Left lobe of liver (tissue), 2 donors: ENCODE measurements around the gene PTP4A2. TPM values are rescaled to one million over a fixed set of nuclear protein-coding genes. Genes with fewer than 3 reads are reported as not detected.
A peak's percentile ranks its signal among the peaks of the same experiment; 100 is the strongest.

Experiments
- ATAC-seq: fragments of 200-7000 bp; cut with Tn5 transposase; one replicate; pipeline ENCODE4 v1.9.1; 2020; ENCODE audit warnings: mild to moderate bottlenecking, moderate library complexity
- DNase-seq: peaks from one replicate; pipeline ENCODE4 v3.0.0-alpha.2; 2020; ENCODE audit warnings: low spot score
- total RNA-seq: library from RNA; stranded (reverse); gene quantifications from one replicate; pipeline ENCODE4 v1.2.1, GENCODE V29; 2021
- donor health status: DM: no; HTN: no; CAD: no; lungs with moderate emphysema.
- donor health status: DM: no; HTN: yes; CAD: no.

Gene PTP4A2
- total RNA-seq: 66.7 TPM

DNA sequence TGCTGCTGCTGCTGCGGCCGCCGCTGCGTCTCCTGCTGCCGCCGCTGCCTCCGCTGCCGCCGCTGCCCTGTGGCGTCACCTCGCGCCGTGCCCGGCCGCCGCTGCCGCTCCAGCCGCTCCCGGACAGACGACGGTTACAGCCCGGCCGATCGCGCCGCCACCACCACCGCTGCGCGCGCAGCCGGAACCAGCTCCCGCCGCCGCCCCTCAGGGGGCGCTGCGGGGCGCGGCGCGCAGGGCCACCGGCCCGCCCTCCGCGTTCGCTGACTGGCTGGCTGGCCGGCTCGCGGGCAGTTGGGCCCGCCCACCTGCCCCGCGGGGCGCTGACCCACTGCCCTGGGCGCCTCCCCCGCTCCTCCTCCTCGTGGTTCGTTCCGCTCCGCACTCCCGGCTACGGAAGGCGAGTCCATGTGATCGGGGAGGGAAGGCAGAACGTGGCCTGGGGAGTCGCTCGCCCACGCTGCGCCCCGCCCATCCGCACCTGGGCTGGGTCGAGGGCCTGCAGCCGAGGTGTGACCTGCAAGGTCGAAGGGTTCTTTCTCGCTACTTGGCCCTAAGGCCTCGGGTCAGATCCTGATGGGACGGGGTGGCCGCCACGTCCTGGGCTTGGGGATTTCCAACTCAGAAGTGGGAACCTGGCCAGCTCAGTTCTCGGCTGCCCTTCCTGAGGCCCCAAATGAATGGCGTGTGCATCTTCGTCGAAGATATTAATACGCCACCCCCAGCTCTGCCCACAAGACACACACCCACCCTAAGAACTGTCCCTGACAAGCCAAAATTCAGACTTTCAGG, at the start of gene PTP4A2:
Gene PTP4A2 (minus strand): TSS at position 185 of the 792 bp plus-strand sequence. CDS start 19,303 bp downstream, outside the sequence.
- peak; percentile 86 for ATAC-seq
- peak; percentile 98 for DNase-seq

- ATAC-seq: no peak
- DNase-seq: no peak
Measured at GRCh38 chr1:31987135-31987619, 49.0 kb upstream of the PTP4A2 start.

DNA sequence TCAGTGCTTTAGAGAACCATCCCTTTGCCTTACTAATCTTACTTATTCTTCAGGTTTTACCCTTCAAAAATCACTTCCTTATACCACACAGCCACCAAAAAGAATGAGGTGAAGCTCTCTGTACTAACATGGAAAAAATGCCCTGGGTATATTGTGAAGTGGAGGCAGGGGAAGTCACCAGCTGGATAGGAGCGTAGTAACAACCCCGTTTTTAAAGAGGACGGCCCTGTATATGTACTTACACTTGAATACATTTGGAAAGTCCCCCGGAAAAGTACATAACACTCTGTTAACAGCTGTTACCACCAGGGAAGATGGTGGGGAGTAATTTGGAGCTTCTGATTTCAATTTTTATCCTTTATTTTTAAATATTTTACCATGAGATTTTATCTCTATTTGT, 47.3 kb upstream of the PTP4A2 start:
- no peak for DNase-seq
- ATAC-seq: no peak

DNA sequence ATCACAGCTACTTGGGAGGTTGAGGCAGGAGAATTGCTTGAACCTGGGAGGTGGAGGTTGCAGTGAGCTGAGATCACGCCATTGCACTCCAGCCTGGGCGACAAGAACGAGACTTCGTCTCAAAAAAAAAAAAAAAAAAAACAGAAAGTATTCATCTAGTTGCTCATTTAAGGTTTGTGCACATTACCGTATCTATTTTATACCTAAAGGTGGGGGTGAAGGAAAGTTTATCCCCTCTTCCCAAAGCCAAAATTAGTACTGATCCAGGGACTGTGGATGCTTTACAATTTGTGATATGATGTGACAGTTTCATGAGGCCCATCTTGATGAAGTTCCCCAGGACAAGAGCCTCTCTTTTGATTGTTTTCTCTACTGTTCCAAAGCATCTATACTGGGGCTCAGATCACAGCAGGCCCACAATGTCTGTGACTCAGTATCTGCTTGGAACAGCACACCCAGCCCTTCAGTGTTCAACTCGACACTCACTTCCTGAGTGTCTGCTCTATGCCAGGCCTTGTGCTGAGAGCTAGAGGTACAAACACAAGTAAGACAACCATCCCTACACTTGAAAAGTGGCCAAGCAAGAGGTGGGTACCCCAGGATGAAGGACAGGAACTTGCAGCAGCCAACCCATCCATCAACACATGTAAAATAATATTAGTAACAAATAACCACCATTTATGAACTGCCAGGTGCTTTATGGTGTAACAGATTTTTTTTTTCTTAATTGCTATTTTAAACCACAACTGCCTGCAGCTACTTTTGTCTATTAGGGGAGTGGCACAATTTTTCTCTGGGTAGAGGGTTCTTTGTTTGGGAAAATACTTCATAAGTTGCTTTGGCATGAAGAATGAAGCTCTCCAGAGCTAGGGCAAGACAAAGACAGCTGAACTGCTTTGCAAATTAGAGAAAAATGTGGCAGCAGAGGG, 46.5 kb upstream of the PTP4A2 start:
- ATAC-seq: no peak

GRCh38 chr1:31981972-31982371, 43.8 kb upstream of the PTP4A2 start:
- DNase-seq (no peak), ATAC-seq (no peak)

More for the DNA sequence above, 46.5 kb upstream of the PTP4A2 start:
- DNase-seq: no peak

- no peak for ATAC-seq
- no peak for DNase-seq
Measured at GRCh38 chr1:31981456-31981839, 43.3 kb upstream of the PTP4A2 start.

DNA sequence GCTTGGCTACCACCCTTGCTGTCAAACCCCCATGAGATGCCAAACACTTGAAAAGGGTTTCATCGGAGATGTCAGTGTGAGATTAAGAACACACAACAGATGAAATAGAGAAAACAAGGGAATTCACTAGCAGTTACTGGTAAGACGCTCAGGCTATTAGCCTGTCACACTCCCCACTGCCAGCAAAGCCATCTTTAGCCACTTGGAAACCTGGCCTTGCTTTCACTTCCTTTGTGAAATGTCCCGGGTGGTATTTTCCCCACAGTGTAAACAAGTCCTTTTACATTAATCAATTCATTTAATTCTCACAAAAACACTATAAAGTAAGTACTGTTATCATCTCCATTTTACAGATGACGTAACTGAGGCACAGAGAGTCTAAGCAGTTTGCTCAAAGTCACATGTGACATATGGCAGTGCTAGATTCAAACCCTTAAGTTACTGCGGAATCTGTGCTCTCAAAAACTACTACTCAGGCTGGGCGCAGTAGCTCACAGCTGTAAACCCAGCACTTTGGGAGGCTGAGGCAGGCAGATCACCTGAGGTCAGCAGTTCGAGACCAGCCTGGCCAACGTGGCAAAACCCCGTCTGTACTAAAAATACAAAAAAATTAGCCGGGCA, 42.8 kb upstream of the PTP4A2 start:
- ATAC-seq (no peak), DNase-seq (no peak)

DNA sequence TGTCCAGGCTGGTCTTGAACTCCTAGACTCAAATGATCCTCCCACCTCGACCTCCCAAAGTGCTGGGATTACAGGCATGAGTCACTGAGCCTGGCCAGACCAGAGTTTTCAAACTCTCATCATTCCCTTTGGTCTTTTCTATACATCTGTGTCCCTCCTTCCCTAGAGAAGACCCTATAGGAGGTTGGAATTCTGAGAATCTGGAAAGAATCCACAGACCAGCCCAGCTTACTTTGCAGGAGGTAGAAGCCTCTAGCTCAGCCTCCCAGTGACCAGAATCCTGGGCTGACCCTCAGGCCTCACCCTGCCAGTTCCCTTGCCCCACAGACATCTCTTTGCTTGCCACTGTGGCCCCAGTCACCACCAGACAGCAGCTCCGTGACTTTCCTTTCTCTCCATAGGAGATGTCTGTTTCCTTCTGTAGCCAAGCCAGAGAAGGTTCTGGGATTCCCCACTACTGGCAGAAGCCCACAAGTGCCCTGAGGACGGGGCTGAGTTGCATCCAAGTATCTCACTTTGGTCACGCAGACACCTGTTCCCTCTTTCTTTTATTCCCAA, 40.8 kb upstream of the PTP4A2 start:
- ATAC-seq (no peak), DNase-seq (no peak)

GRCh38 chr1:31977385-31978131, 39.4 kb upstream of the PTP4A2 start:
- no peak for DNase-seq

GRCh38 chr1:31976401-31976800, 38.2 kb upstream of the PTP4A2 start:
- no peak for DNase-seq
- ATAC-seq: no peak

More at GRCh38 chr1:31977385-31978131, 39.4 kb upstream of the PTP4A2 start:
- peak; percentile 49 for ATAC-seq

- DNase-seq (no peak), ATAC-seq (no peak)
Measured at GRCh38 chr1:31970873-31971272, 32.7 kb upstream of the PTP4A2 start.

GRCh38 chr1:31961536-31961935, 23.4 kb upstream of the PTP4A2 start:
- DNase-seq (no peak), ATAC-seq (no peak)

- peak; percentile 71 for ATAC-seq
- DNase-seq: peak; percentile 71
Measured at GRCh38 chr1:31959521-31960340, 21.6 kb upstream of the PTP4A2 start.

DNA sequence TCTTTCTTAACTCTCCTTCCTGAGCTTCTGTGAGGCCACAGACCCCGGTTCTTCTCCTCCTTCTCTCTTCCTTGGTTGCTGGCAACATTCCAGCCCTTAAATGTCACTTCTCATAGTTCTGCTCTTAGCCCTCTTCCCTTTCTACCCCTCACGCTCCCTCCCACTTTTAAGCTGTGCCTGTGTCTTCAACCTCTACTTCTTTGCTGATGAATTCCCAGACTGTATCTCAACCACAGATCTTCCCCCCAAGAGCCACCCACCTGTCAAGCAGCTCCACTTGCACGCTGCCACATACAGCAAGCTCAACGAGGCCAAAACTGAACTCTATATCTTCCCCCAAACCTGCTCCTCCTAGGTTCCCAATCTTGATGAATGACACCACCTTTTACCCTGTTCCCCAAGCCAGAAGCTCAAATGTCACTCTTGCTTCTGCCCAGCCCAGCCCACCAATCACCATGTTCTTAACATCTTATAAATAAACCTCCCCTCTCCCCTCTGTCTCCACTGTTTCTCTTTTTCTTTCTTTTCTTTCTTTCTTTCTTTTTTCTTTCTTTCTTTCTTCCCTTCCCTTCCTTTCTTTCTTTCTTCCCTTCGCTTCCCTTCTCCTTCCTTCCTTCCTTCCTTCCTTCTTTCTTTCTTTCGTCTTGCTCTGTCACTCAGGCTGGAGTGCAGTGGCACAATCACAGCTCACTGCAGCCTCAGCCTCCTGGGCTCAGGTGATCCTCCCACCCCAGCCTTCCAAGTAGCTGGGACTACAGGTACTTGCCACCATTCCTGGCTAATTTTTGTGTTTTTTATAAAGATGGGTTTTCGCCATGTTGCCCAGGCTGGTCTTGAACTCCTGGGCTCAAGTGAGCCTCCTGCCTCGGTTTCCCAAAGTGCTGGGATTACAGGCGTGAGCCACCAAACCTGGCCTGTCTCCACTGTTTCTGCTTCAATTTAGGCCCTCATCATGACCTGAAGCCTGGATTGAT, 19.8 kb upstream of the PTP4A2 start:
- no peak for DNase-seq
- ATAC-seq: no peak

GRCh38 chr1:31955917-31956736, 18.0 kb upstream of the PTP4A2 start:
- DNase-seq (no peak), ATAC-seq (peak; percentile 5)

DNA sequence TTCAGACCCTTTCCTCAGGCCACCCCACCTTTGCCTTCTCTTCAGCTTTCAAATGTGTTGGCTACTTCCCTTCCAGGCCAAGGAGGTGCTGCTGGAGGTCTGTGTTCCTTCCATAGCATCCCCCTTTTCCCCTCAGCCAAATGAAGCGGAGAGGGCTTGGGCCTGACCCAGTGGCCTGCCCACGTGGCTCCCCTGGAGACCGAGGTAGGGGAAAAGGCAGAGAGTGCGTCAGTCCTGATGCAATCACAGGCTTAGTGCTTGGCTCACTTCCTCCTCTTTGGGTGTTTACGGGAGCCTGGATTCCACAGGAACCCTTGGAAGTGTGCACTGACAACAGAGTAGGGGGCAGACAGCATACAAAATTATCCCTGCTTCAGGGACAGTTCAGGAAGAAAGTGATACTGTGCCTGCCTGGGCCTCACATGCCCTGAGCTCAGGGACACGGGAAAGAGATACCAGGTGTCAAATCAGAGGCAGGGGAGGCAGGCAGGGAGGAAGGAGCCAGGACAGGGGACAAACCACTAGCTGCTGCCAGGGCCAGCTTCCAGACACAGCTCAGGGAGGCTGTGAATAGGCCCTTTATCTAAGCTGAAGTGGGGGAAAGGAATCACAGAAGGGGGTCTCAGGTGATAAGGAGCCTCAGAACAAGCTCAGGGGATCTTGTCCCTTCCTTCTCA, 16.6 kb upstream of the PTP4A2 start:
- peak; percentile 93 for ATAC-seq
- DNase-seq: peak; percentile 91

DNA sequence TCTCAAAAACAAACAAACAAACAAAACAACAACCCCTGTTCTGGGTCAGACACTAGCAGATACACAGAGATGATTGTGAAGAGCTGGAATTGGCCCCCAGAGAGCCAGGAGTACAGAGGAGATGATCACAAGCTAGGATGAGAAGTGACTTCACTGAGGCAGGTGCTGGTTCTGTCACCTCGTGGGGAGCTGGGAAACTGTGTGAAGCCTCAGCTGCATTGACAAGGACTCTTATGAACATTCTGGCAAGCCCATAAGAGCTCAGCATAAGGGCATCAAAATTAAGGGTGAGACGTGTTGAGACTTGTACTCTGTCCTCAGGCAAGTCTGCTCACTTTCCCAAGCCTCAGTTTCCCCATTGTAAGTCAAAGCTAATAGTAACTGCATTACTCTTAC, 14.7 kb upstream of the PTP4A2 start:
- DNase-seq: no peak
- ATAC-seq: no peak
